ENCODE data around the gene TMOD1.
A peak's percentile ranks its signal among the peaks of the same experiment; 100 is the strongest.
"Not testable (repeated sequence)": the region's sequence is repeated elsewhere in the genome, so short reads cannot be mapped to it uniquely, and the experiment has no call there.

Gene TMOD1

GRCh38 chr9:97501177-97501971 is at the start of gene TMOD1:
TMOD1 (plus strand) TSS chr9:97501666; CDS start chr9:97524189, 22,523 bp downstream.
- H3K36me3 ChIP-seq (replicated peaks; ENCODE audit: low read depth, low read length), result peaks cover 9% of the 10 kb centered on the region
- peak within 1 kb of the TSS; percentile 89 for H3K4me3 ChIP-seq (ENCODE audit: low read length)
- no peaks in the 10 kb centered on the region for H3K79me2 ChIP-seq (ENCODE audit: low read length)
- H3K9me3 ChIP-seq (ENCODE audit: insufficient read depth, low read length), result no peaks in the 10 kb centered on the region
- H3K27ac ChIP-seq (ENCODE audit: low read length), result no peak within 1 kb of the TSS
- peak within 1 kb of the TSS; percentile 56; the same call in 1 of the 2 replicates for H2AFZ ChIP-seq (ENCODE audit: low read depth, low read length)
- peaks cover 7% of the 10 kb centered on the region for H3K4me1 ChIP-seq (ENCODE audit: low read length)
- TF ChIP-seq EZH2phosphoT487 (IDR thresholded peaks at IDR 0.05; ENCODE audit: low read depth) (no peak), CTCF (IDR thresholded peaks at IDR 0.05; ENCODE audit: low read depth, low read length) (peak; percentile 30; the same call in 1 of the 2 replicates)
- peak within 1 kb of the TSS; percentile 82 for H3K4me2 ChIP-seq (ENCODE audit: low read length)
- H3K9ac ChIP-seq (ENCODE audit: low read length), result peak within 1 kb of the TSS; percentile 51
- peaks cover 58% of the 10 kb centered on the region for H3K27me3 ChIP-seq (ENCODE audit: low read depth, low read length)
- no peaks in the 10 kb centered on the region for H4K20me1 ChIP-seq (ENCODE audit: insufficient read depth, low read length)

GRCh38 chr9:97453573-97453972 is 47.9 kb upstream of the TMOD1 start:
- not testable (repeated sequence) for H3K79me2 ChIP-seq (ENCODE audit: low read length); H3K36me3 ChIP-seq (replicated peaks; ENCODE audit: low read depth, low read length); H3K4me1 ChIP-seq (ENCODE audit: low read length); H3K27ac ChIP-seq (ENCODE audit: low read length); H3K4me2 ChIP-seq (ENCODE audit: low read length); H3K27me3 ChIP-seq (ENCODE audit: low read depth, low read length); H4K20me1 ChIP-seq (ENCODE audit: insufficient read depth, low read length); H2AFZ ChIP-seq (ENCODE audit: low read depth, low read length); H3K4me3 ChIP-seq (ENCODE audit: low read length); H3K9me3 ChIP-seq (ENCODE audit: insufficient read depth, low read length); H3K9ac ChIP-seq (ENCODE audit: low read length)

GRCh38 chr9:97456841-97457240 is 44.6 kb upstream of the TMOD1 start:
- H3K27me3 ChIP-seq (ENCODE audit: low read depth, low read length); H3K4me1 ChIP-seq (ENCODE audit: low read length); H3K27ac ChIP-seq (ENCODE audit: low read length); H3K4me3 ChIP-seq (ENCODE audit: low read length); H4K20me1 ChIP-seq (ENCODE audit: insufficient read depth, low read length); H3K9me3 ChIP-seq (ENCODE audit: insufficient read depth, low read length); H2AFZ ChIP-seq (ENCODE audit: low read depth, low read length); H3K4me2 ChIP-seq (ENCODE audit: low read length); H3K9ac ChIP-seq (ENCODE audit: low read length); H3K79me2 ChIP-seq (ENCODE audit: low read length); H3K36me3 ChIP-seq (replicated peaks; ENCODE audit: low read depth, low read length): not testable (repeated sequence)

- Histone ChIP-seq H3K4me2 (ENCODE audit: low read length) (no peak overlapping the region), H3K36me3 (replicated peaks; ENCODE audit: low read depth, low read length) (peaks cover 8% of the 10 kb centered on the region), H3K4me1 (ENCODE audit: low read length) (no peaks in the 10 kb centered on the region), H3K79me2 (ENCODE audit: low read length) (no peaks in the 10 kb centered on the region), H3K4me3 (ENCODE audit: low read length) (no peak overlapping the region), H4K20me1 (ENCODE audit: insufficient read depth, low read length) (no peaks in the 10 kb centered on the region), H3K27me3 (ENCODE audit: low read depth, low read length) (no peaks in the 10 kb centered on the region), H3K27ac (ENCODE audit: low read length) (no peak overlapping the region), H2AFZ (ENCODE audit: low read depth, low read length) (no peak overlapping the region), H3K9me3 (ENCODE audit: insufficient read depth, low read length) (no peaks in the 10 kb centered on the region), H3K9ac (ENCODE audit: low read length) (no peak overlapping the region)
- TF ChIP-seq CTCF (IDR thresholded peaks at IDR 0.05; ENCODE audit: low read depth, low read length) (no peak), EZH2phosphoT487 (IDR thresholded peaks at IDR 0.05; ENCODE audit: low read depth) (no peak)
These were observed 42.1 kb upstream of the TMOD1 start for GRCh38 chr9:97459326-97459725.

- Histone ChIP-seq H3K36me3 (replicated peaks; ENCODE audit: low read depth, low read length) (peaks cover 8% of the 10 kb centered on the region), H3K4me3 (ENCODE audit: low read length) (no peak overlapping the region), H4K20me1 (ENCODE audit: insufficient read depth, low read length) (no peaks in the 10 kb centered on the region), H3K79me2 (ENCODE audit: low read length) (no peaks in the 10 kb centered on the region), H3K9me3 (ENCODE audit: insufficient read depth, low read length) (no peaks in the 10 kb centered on the region), H2AFZ (ENCODE audit: low read depth, low read length) (no peak overlapping the region), H3K4me1 (ENCODE audit: low read length) (no peaks in the 10 kb centered on the region), H3K4me2 (ENCODE audit: low read length) (no peak overlapping the region), H3K27ac (ENCODE audit: low read length) (no peak overlapping the region), H3K27me3 (ENCODE audit: low read depth, low read length) (no peaks in the 10 kb centered on the region), H3K9ac (ENCODE audit: low read length) (no peak overlapping the region)
- TF ChIP-seq CTCF (IDR thresholded peaks at IDR 0.05; ENCODE audit: low read depth, low read length) (no peak), EZH2phosphoT487 (IDR thresholded peaks at IDR 0.05; ENCODE audit: low read depth) (no peak)
These were observed 39.3 kb upstream of the TMOD1 start for GRCh38 chr9:97462159-97462558.

Data from OCI-LY3 (cell line).